ENCODE data around the gene ZNF691. TPM values are rescaled to one million over a fixed set of nuclear protein-coding genes. Genes with fewer than 3 reads are reported as not detected.

The ZNF691 gene
- total RNA-seq, 1 experiment from 2014 or later: 9.5 TPM

DNA sequence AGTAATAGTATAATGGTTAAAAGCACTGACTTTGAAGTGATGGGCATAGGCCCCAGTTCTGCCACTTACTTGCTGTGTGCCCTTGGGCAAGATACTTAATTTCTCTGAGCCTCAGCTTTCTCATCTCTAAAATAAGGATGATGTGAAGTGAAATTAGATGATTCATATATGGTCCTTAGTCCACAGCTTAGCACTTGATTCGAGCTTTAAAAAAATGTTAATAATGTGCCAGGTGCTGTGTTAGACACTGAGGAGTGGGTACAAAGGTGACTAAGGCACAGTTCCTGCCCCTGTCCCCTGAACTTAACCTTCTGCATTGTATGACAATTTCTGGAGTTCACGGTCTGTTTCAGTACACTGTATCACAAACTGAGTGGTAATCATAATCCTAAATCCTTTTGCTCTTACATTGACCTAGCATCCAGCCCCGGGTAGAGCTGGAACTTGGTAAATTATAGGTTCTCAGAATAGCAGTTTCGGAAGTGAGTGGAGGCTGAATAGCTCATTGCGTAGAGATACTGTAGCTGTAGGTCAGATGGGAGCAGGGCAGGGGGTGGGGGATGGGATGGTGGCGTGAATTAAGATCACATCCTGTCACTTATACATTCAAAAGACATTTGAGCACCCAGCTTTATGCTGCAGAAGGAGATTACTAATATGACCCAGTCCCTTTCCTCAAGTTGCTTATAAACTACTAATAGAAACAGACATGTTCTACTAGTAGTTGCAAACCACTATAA, 1.5 kb downstream of the ZNF691 start:
- BruUV-seq (replicated peaks): TSS peak; percentile 25
- intact Hi-C loops (cut with micrococcal nuclease): no loop called here
- Mint-ChIP-seq H3K9me3 (ENCODE audit: unreplicated experiment) (peaks cover 8% of the 10 kb centered on the region), H3K27ac (ENCODE audit: low read depth, unreplicated experiment) (peak overlapping the region; percentile 98), H3K4me1 (ENCODE audit: insufficient read depth, unreplicated experiment) (peaks cover 28% of the 10 kb centered on the region), H3K36me3 (ENCODE audit: insufficient read depth, unreplicated experiment) (peaks cover 28% of the 10 kb centered on the region), H3K27me3 (ENCODE audit: insufficient read depth, unreplicated experiment) (no peaks in the 10 kb centered on the region), H3K4me3 (ENCODE audit: unreplicated experiment) (peak overlapping the region; percentile 98)
- TF ChIP-seq, protein P1, sequence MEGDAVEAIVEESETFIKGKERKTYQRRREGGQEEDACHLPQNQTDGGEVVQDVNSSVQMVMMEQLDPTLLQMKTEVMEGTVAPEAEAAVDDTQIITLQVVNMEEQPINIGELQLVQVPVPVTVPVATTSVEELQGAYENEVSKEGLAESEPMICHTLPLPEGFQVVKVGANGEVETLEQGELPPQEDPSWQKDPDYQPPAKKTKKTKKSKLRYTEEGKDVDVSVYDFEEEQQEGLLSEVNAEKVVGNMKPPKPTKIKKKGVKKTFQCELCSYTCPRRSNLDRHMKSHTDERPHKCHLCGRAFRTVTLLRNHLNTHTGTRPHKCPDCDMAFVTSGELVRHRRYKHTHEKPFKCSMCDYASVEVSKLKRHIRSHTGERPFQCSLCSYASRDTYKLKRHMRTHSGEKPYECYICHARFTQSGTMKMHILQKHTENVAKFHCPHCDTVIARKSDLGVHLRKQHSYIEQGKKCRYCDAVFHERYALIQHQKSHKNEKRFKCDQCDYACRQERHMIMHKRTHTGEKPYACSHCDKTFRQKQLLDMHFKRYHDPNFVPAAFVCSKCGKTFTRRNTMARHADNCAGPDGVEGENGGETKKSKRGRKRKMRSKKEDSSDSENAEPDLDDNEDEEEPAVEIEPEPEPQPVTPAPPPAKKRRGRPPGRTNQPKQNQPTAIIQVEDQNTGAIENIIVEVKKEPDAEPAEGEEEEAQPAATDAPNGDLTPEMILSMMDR (IDR thresholded peaks at IDR 0.05; ENCODE audit: unreplicated experiment): no peak
- DNase-seq (ENCODE audit: unreplicated experiment): no peak
- POLR2A ChIA-PET: interaction anchor here (0.9 to 6.5 kb wide), 5 partner anchors 13 to 81 kb away, joined by 3 to 88 read pairs (median 29); partner anchors contain the start of genes C1orf50, ERMAP, P3H1 and SVBP
- CTCF ChIA-PET: interaction anchor here (0.6 to 2.4 kb wide), 3 partner anchors 10 to 1453 kb away, joined by 3 to 6 read pairs (median 6); no protein-coding TSS in a partner anchor

DNA sequence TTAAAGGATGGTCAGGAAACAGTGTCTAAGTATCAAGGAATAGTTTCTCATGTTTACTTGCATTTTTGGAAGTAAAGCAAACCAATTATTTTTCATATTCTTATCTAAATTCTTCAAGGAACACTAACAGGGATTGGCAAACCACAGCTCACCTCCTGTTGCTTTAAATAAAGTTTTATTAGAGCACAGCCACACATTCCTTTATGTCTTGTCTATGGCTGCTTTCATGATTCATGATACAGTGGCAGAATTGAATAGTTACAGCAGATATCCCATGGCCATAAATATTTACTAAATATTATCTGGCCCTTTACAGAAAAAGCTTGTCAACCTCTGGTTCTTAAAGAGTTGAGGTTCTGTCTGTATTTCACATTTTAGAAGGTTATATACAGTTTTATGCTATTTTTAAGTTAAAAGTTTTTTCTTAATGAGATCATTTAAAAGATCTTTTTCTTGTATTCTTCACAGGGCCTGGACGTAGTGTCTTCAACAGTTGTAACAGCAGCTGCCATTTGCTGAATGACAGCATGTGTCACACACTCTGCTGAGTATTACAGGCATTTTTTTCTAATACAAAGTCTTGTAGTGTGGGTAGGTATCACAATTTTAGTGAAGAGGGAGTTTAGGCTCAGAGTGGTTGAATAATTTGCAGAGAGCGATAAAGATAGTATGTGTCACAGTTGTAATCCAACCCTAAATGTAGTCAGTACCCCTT, 2.6 kb downstream of the ZNF691 start:
- no TSS peak for BruUV-seq (replicated peaks)
- Mint-ChIP-seq H3K4me3 (ENCODE audit: unreplicated experiment) (no peak overlapping the region), H3K4me1 (ENCODE audit: insufficient read depth, unreplicated experiment) (peaks cover 28% of the 10 kb centered on the region), H3K27me3 (ENCODE audit: insufficient read depth, unreplicated experiment) (no peaks in the 10 kb centered on the region), H3K36me3 (ENCODE audit: insufficient read depth, unreplicated experiment) (peaks cover 32% of the 10 kb centered on the region), H3K9me3 (ENCODE audit: unreplicated experiment) (peaks cover 8% of the 10 kb centered on the region), H3K27ac (ENCODE audit: low read depth, unreplicated experiment) (peak overlapping the region; percentile 67)
- POLR2A ChIA-PET: interaction anchor here (0.8 to 6.5 kb wide), 3 partner anchors 28 to 165 kb away, joined by 3 to 88 read pairs (median 3); partner anchors contain the start of genes ERMAP and SVBP
- TF ChIP-seq, protein P1 (IDR thresholded peaks at IDR 0.05; ENCODE audit: unreplicated experiment): no peak
- intact Hi-C loops (cut with micrococcal nuclease): no loop called here
- no peak for DNase-seq (ENCODE audit: unreplicated experiment)
- CTCF ChIA-PET: interaction anchor here (0.7 kb wide), 1 partner anchor 131 kb away, joined by 4 read pairs; no protein-coding TSS in a partner anchor

DNA sequence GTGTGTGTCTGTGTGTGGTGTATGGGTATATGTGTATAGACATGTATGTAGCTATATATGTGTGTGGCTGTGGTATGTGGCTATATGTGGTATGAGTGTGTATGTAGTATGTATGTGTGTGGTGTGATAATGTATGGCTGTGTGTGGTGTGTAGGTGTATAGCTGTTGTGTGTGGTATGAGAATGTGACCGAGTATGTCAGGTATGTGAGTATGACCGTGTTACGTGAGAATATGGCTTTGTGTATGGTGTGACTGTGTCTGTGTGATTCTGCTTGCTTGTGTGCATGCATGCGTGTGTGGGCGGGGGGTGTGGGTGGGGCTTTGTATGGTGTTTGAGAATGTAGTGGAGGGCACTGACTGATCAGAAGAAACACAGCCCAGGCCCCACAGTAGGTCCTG, 3.5 kb downstream of the ZNF691 start:
- POLR2A ChIA-PET: no interaction called here
- no peak for DNase-seq (ENCODE audit: unreplicated experiment)
- no TSS peak for BruUV-seq (replicated peaks)

GRCh38 chr1:42851420-42851819, 5.0 kb downstream of the ZNF691 start:
- H3K27me3 Mint-ChIP-seq (ENCODE audit: insufficient read depth, unreplicated experiment): no peaks in the 10 kb centered on the region
- peaks cover 28% of the 10 kb centered on the region for H3K4me1 Mint-ChIP-seq (ENCODE audit: insufficient read depth, unreplicated experiment)
- H3K4me3 Mint-ChIP-seq (ENCODE audit: unreplicated experiment): no peak overlapping the region
- POLR2A ChIA-PET: no interaction called here
- TF ChIP-seq, protein P1 (IDR thresholded peaks at IDR 0.05; ENCODE audit: unreplicated experiment): no peak
- no peak for DNase-seq (ENCODE audit: unreplicated experiment)
- peaks cover 41% of the 10 kb centered on the region for H3K36me3 Mint-ChIP-seq (ENCODE audit: insufficient read depth, unreplicated experiment)
- BruUV-seq (replicated peaks): no TSS peak
- CTCF ChIA-PET: no interaction called here
- intact Hi-C loops (cut with micrococcal nuclease): no loop called here
- no peak overlapping the region for H3K27ac Mint-ChIP-seq (ENCODE audit: low read depth, unreplicated experiment)
- H3K9me3 Mint-ChIP-seq (ENCODE audit: unreplicated experiment): peaks cover 21% of the 10 kb centered on the region

More for the DNA sequence above, 3.5 kb downstream of the ZNF691 start:
- Mint-ChIP-seq H3K36me3 (ENCODE audit: insufficient read depth, unreplicated experiment) (peaks cover 37% of the 10 kb centered on the region), H3K27me3 (ENCODE audit: insufficient read depth, unreplicated experiment) (no peaks in the 10 kb centered on the region), H3K4me3 (ENCODE audit: unreplicated experiment) (no peak overlapping the region), H3K4me1 (ENCODE audit: insufficient read depth, unreplicated experiment) (peaks cover 28% of the 10 kb centered on the region), H3K27ac (ENCODE audit: low read depth, unreplicated experiment) (no peak overlapping the region), H3K9me3 (ENCODE audit: unreplicated experiment) (peaks cover 10% of the 10 kb centered on the region)
- CTCF ChIA-PET: no interaction called here
- TF ChIP-seq, protein P1 (IDR thresholded peaks at IDR 0.05; ENCODE audit: unreplicated experiment): no peak
- intact Hi-C loops (cut with micrococcal nuclease): no loop called here
